Activated CD8-positive, alpha-beta memory T cell treated with anti-CD3 and anti-CD28 coated beads for 4 hours (primary cell): ENCODE measurements around the gene FKBP6.
"Not testable (repeated sequence)": the region's sequence is repeated elsewhere in the genome, so short reads cannot be mapped to it uniquely, and the experiment has no call there.

Experiments used
- DNase-seq, 2 donors: peaks; one replicate each; pipeline ENCODE4 v3.0.0-alpha.2; 2020; ENCODE audit warnings: low read depth in 2 of 2

Gene FKBP6

GRCh38 chr7:73395538-73396503 lies 67.9 kb downstream of the FKBP6 start:
- DNase-seq = no peak

- DNase-seq = no peak
Observed at GRCh38 chr7:73397521-73398281, 69.7 kb downstream of the FKBP6 start.

- peak; percentile 29 to 53 for DNase-seq
Observed at GRCh38 chr7:73399185-73400050, 71.5 kb downstream of the FKBP6 start.

- DNase-seq = not testable (repeated sequence)
Observed at GRCh38 chr7:73404860-73405259, 76.9 kb downstream of the FKBP6 start.
